ENCODE results near the gene GTF2H1.

Gene GTF2H1

DNA sequence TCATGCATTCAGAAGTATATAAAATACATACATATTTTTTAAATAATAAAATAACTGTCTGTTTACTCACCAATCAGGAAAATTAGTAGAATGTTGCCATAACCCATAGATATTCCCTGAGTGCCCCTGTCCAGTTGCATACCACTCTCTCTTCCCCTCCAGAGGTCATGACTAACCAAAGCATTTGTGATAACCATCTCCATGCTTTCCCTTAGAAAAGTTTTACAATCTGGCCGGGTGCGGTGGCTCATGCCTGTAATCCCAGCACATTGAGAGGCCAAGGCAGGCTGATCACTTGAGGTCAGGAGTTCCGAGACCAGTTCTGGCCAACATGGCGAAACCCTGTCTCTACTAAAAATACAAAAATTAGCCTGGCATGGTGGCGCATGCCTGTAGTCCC, 38.8 kb downstream of the GTF2H1 start:
- H3K4me3 ChIP-seq (ENCODE audit: low read length) = no peak overlapping the region
- no peaks in the 10 kb centered on the region for H3K4me1 ChIP-seq (ENCODE audit: control insufficient read depth, insufficient read depth, low read length)
- H3K4me2 ChIP-seq (ENCODE audit: low read length) = no peak overlapping the region
- no peak overlapping the region for H3K9ac ChIP-seq (ENCODE audit: low read depth, low read length)
- no peaks in the 10 kb centered on the region for H3K9me3 ChIP-seq (replicated peaks; ENCODE audit: low read length)
- no peaks in the 10 kb centered on the region for H3K27me3 ChIP-seq (ENCODE audit: control insufficient read depth, insufficient read depth, low read length)
- H3K36me3 ChIP-seq (ENCODE audit: insufficient read depth, low read length) = peaks cover 82% of the 10 kb centered on the region

DNA sequence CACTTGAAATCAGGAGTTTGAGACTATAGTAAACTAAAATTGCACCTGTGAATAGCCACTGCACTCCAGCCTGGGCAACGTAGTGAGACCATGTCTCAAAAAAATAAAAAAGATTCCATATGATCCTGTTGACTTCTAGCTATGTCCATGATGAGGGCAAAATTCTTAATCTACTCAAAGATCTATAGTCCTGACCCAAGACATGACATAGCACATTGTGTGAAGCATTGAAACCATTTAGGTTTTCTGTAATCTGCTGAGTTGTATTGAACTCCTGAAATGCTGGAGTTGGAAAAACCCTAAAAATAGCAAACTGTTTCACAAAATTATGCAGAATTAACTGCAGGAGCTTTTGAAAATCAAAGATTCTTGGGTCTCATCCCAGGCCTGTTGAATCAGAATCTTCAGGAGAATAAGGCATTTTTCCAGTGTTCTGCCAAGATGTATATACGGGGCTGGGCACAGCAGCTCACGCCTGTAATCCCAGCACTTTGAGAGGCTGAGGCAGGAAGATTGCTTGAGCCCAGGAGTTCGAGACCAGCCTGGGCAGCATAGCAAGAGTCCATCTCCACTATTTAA, 42.2 kb downstream of the GTF2H1 start:
- H3K9me3 ChIP-seq (replicated peaks; ENCODE audit: low read length) = no peaks in the 10 kb centered on the region
- no peak overlapping the region for H3K4me3 ChIP-seq (ENCODE audit: low read length)
- peaks cover 69% of the 10 kb centered on the region for H3K36me3 ChIP-seq (ENCODE audit: insufficient read depth, low read length)
- H3K27me3 ChIP-seq (ENCODE audit: control insufficient read depth, insufficient read depth, low read length) = no peaks in the 10 kb centered on the region
- no peak overlapping the region for H3K4me2 ChIP-seq (ENCODE audit: low read length)
- no peak overlapping the region for H3K9ac ChIP-seq (ENCODE audit: low read depth, low read length)
- H3K4me1 ChIP-seq (ENCODE audit: control insufficient read depth, insufficient read depth, low read length) = peaks cover 6% of the 10 kb centered on the region

DNA sequence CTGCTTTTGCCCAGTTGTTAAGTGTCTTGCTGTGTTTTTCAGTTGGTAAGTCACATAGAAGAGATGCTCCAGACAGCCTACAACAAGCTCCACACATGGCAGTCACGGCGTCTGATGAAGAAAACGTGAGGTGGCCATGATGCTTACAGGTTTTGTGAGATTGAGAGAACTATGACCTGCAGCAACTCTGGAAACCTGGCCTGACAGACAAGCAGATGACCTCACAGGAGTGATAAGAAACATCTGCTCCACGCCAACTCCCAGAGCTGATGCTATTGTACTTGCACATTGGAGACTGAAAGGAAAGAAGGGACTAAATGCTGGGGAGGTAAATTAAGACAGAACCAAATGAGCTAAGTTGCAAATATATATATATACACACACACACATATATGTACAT, 43.4 kb downstream of the GTF2H1 start:
- no peaks in the 10 kb centered on the region for H3K27me3 ChIP-seq (ENCODE audit: control insufficient read depth, insufficient read depth, low read length)
- H3K9me3 ChIP-seq (replicated peaks; ENCODE audit: low read length) = no peaks in the 10 kb centered on the region
- no peak overlapping the region for H3K9ac ChIP-seq (ENCODE audit: low read depth, low read length)
- peaks cover 6% of the 10 kb centered on the region for H3K4me1 ChIP-seq (ENCODE audit: control insufficient read depth, insufficient read depth, low read length)
- H3K4me3 ChIP-seq (ENCODE audit: low read length) = no peak overlapping the region
- peaks cover 63% of the 10 kb centered on the region for H3K36me3 ChIP-seq (ENCODE audit: insufficient read depth, low read length)
- no peak overlapping the region for H3K4me2 ChIP-seq (ENCODE audit: low read length)

DNA sequence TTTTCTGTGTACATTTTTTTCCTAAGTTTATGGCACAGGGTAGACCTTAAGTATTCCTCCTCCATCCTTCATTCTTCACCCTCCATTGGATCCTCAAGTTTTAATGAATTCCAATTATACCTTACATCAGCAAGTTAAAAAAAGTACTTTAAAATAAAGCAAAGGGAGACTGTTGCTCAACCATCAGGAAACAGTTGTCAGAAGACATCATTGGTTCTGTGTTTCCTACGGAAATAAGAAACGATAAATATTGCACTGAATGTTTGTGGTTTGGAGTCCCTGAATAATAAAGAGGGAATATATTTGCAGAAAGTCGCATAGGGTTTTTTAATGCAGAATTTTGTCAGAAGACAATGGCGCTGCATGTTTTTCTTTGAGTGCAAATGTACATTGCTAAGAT, 43.9 kb downstream of the GTF2H1 start:
- Histone ChIP-seq H3K4me3 (ENCODE audit: low read length) (no peak overlapping the region), H3K27me3 (ENCODE audit: control insufficient read depth, insufficient read depth, low read length) (no peaks in the 10 kb centered on the region), H3K9me3 (replicated peaks; ENCODE audit: low read length) (no peaks in the 10 kb centered on the region), H3K9ac (ENCODE audit: low read depth, low read length) (no peak overlapping the region), H3K4me1 (ENCODE audit: control insufficient read depth, insufficient read depth, low read length) (peaks cover 6% of the 10 kb centered on the region), H3K36me3 (ENCODE audit: insufficient read depth, low read length) (peaks cover 58% of the 10 kb centered on the region), H3K4me2 (ENCODE audit: low read length) (no peak overlapping the region)

DNA sequence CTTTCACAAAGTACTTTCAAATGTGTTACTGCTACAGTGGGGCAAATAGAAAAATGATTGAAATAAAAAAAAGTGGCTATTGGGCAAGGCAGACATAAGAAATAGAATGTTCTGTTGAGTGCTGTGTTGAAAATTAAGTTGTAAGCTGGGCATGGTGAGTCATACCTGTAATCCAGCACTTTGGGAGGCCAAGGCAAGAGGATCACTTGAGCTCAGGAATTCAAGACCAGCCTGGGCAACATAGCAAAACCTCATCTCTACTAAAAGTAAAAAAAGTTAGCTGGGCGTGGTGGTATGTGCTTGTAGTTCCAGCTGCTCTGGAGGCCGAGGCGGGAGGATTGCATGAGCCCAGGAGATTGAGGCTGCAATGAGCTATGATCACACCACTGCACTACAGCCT, 45.1 kb downstream of the GTF2H1 start:
- Histone ChIP-seq H3K36me3 (ENCODE audit: insufficient read depth, low read length) (peaks cover 50% of the 10 kb centered on the region), H3K9ac (ENCODE audit: low read depth, low read length) (no peak overlapping the region), H3K9me3 (replicated peaks; ENCODE audit: low read length) (no peaks in the 10 kb centered on the region), H3K27me3 (ENCODE audit: control insufficient read depth, insufficient read depth, low read length) (no peaks in the 10 kb centered on the region), H3K4me3 (ENCODE audit: low read length) (no peak overlapping the region), H3K4me1 (ENCODE audit: control insufficient read depth, insufficient read depth, low read length) (peaks cover 6% of the 10 kb centered on the region), H3K4me2 (ENCODE audit: low read length) (no peak overlapping the region)

DNA sequence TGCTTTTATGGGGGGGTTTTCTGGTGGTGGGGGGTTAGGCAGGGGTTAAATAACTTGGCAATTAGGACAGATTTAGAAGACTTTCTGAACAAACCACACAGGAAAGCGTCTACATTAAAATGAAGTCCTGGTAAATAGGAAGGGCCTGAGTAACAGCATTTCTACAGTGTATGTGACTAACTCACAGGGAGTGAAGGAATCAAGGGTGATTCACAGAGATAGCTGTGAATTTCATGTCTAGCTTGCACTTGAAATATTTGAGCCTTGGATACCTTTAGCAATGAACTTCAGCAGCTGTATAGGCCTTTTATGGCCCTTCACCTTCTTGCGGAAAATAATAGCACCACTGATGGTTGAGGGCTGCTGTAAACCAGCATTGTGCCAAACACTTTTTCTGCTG, 45.9 kb downstream of the GTF2H1 start:
- Histone ChIP-seq H3K4me2 (ENCODE audit: low read length) (no peak overlapping the region), H3K4me3 (ENCODE audit: low read length) (peak overlapping the region; percentile 19), H3K4me1 (ENCODE audit: control insufficient read depth, insufficient read depth, low read length) (peaks cover 6% of the 10 kb centered on the region)

DNA sequence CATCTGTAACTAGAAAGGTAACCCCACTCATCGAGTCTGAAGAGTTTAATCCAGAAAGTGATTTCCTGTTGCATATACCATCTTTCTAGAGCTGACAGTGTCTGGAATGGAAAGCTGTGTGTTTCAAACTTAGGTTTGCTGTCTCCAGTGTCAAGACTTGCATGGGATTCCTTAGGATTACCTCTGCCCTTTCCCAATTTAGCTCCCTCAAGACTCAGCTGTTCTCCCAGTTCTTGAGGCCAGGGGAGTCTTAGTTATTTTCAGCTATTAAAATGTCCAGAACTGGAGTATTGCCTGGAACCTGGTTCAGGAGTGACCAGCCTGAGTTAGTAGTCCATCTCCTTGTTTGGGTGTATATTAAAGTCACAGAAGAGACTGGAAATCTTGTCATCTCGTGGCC, 47.0 kb downstream of the GTF2H1 start:
- no peak overlapping the region for H3K9ac ChIP-seq (ENCODE audit: low read depth, low read length)
- no peak overlapping the region for H3K4me3 ChIP-seq (ENCODE audit: low read length)
- H3K27me3 ChIP-seq (ENCODE audit: control insufficient read depth, insufficient read depth, low read length) = no peaks in the 10 kb centered on the region
- peaks cover 6% of the 10 kb centered on the region for H3K4me1 ChIP-seq (ENCODE audit: control insufficient read depth, insufficient read depth, low read length)
- peaks cover 35% of the 10 kb centered on the region for H3K36me3 ChIP-seq (ENCODE audit: insufficient read depth, low read length)
- H3K9me3 ChIP-seq (replicated peaks; ENCODE audit: low read length) = no peaks in the 10 kb centered on the region
- H3K4me2 ChIP-seq (ENCODE audit: low read length) = no peak overlapping the region

More for the DNA sequence above, 45.9 kb downstream of the GTF2H1 start:
- Histone ChIP-seq H3K27me3 (ENCODE audit: control insufficient read depth, insufficient read depth, low read length) (no peaks in the 10 kb centered on the region), H3K9ac (ENCODE audit: low read depth, low read length) (no peak overlapping the region), H3K9me3 (replicated peaks; ENCODE audit: low read length) (no peaks in the 10 kb centered on the region), H3K36me3 (ENCODE audit: insufficient read depth, low read length) (peaks cover 45% of the 10 kb centered on the region)

DNA sequence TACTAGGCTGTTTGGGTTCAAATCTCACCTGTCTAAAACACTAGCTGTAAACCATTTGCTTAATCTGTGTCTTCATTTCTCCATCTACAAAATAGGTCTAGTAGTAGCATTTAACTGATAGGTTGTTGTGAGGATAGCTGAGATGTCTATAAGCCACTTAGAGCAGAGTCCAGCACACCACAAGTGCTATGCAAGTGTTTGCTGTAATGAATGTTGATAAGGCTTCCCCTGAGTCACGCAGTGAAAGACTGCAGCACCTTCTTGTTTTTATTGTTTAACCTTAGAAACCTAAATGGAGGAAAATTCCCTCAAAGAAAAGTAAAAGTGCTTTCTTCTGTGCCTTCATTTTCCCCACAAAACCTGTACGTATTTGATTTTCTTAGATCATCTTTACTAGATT, 48.9 kb downstream of the GTF2H1 start:
- H3K9ac ChIP-seq (ENCODE audit: low read depth, low read length) = no peak overlapping the region
- H3K4me2 ChIP-seq (ENCODE audit: low read length) = no peak overlapping the region
- H3K9me3 ChIP-seq (replicated peaks; ENCODE audit: low read length) = no peaks in the 10 kb centered on the region
- peaks cover 6% of the 10 kb centered on the region for H3K4me1 ChIP-seq (ENCODE audit: control insufficient read depth, insufficient read depth, low read length)
- H3K36me3 ChIP-seq (ENCODE audit: insufficient read depth, low read length) = peaks cover 19% of the 10 kb centered on the region
- H3K27me3 ChIP-seq (ENCODE audit: control insufficient read depth, insufficient read depth, low read length) = no peaks in the 10 kb centered on the region
- no peak overlapping the region for H3K4me3 ChIP-seq (ENCODE audit: low read length)

DNA sequence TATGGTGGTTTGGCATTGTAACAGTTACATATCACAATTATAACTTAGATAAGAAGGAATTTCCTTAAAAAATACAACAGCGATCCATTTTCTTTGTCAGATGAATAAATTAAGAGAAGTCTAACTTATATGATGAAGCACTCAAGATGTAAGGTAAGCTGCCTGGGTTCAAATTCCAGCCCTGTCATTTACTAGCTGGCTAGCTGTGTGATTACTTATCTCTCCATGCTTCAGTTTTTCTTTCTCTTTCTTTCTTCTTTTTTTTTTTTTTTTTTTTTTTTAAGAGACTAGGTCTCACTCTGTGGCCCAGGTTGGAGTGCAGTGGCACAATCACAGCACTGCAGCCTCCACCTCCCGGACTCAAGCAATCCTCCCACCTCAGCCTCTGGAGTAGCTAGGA, 49.8 kb downstream of the GTF2H1 start:
- Histone ChIP-seq H3K9me3 (replicated peaks; ENCODE audit: low read length) (no peaks in the 10 kb centered on the region), H3K9ac (ENCODE audit: low read depth, low read length) (no peak overlapping the region), H3K27me3 (ENCODE audit: control insufficient read depth, insufficient read depth, low read length) (no peaks in the 10 kb centered on the region), H3K4me1 (ENCODE audit: control insufficient read depth, insufficient read depth, low read length) (peaks cover 6% of the 10 kb centered on the region), H3K4me3 (ENCODE audit: low read length) (no peak overlapping the region), H3K4me2 (ENCODE audit: low read length) (no peak overlapping the region), H3K36me3 (ENCODE audit: insufficient read depth, low read length) (peaks cover 10% of the 10 kb centered on the region)

DNA sequence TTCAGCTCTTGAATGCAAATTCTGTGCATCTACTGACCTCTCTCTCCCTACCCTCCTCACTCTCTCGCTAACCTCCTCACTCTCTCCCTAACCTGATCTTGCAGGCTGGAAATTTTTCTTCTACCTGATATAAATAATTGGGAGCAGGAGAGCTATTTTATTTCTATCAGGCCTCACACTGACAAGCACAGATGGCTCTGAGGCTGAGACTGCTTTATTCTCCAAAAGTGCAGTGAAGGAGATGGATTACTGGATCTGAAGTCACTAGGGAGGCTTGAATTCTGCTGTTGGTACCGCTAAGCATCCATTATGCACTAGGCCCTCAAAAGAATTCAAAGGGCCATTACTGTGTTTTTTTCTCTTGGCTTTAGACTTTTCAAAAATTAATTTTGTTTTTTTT, 52.6 kb downstream of the GTF2H1 start:
- H3K27me3 ChIP-seq (ENCODE audit: control insufficient read depth, insufficient read depth, low read length) = no peaks in the 10 kb centered on the region
- H3K4me3 ChIP-seq (ENCODE audit: low read length) = no peak overlapping the region
- H3K36me3 ChIP-seq (ENCODE audit: insufficient read depth, low read length) = no peaks in the 10 kb centered on the region
- H3K4me1 ChIP-seq (ENCODE audit: control insufficient read depth, insufficient read depth, low read length) = no peaks in the 10 kb centered on the region
- H3K9me3 ChIP-seq (replicated peaks; ENCODE audit: low read length) = no peaks in the 10 kb centered on the region
- H3K9ac ChIP-seq (ENCODE audit: low read depth, low read length) = no peak overlapping the region
- H3K4me2 ChIP-seq (ENCODE audit: low read length) = no peak overlapping the region

DNA sequence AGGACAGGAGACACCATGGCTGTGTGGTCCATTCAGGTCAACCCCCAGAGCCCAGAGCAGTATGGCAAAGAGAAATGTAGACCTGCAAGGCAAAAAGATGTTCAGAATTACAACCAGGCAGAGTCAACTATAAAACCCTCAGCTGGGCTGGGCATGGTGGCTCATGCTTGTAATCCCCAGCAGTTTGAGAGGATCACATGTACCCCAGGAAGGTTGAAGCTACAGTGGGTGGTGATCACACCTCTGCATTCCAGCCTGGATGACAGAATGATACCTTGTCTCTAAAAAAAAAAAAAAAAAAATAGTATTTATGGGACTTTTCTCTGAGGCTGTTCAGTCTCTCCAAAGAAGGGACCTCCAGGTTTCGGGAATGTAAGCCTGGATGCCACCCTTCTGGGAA, 53.6 kb downstream of the GTF2H1 start:
- Histone ChIP-seq H3K9ac (ENCODE audit: low read depth, low read length) (no peak overlapping the region), H3K27me3 (ENCODE audit: control insufficient read depth, insufficient read depth, low read length) (no peaks in the 10 kb centered on the region), H3K9me3 (replicated peaks; ENCODE audit: low read length) (no peaks in the 10 kb centered on the region), H3K4me3 (ENCODE audit: low read length) (no peak overlapping the region), H3K4me2 (ENCODE audit: low read length) (no peak overlapping the region), H3K4me1 (ENCODE audit: control insufficient read depth, insufficient read depth, low read length) (no peaks in the 10 kb centered on the region), H3K36me3 (ENCODE audit: insufficient read depth, low read length) (no peaks in the 10 kb centered on the region)

DNA sequence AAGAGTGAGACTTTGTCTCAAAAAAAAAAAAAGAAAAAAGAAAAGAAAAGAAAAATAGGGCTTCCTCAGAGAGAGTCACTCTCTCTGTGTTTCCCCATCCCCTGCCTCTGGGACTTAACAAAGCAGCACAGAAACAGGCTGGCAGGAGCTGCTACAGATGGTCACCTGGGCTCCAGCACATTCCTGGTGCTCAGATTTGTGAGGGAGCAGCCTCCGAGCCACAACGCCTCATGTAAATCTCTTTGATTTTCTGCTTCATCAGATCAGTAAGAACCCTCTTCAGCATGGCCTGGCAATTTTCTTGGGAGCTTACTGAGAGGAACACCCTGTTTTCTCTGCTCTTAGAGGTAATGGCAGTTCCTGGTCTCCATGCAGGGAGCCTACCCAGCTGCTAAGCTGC, 56.8 kb downstream of the GTF2H1 start:
- Histone ChIP-seq H3K4me1 (ENCODE audit: control insufficient read depth, insufficient read depth, low read length) (peaks cover 16% of the 10 kb centered on the region), H3K27me3 (ENCODE audit: control insufficient read depth, insufficient read depth, low read length) (no peaks in the 10 kb centered on the region), H3K4me3 (ENCODE audit: low read length) (no peak overlapping the region)

More for the DNA sequence above, 56.8 kb downstream of the GTF2H1 start:
- H3K36me3 ChIP-seq (ENCODE audit: insufficient read depth, low read length) = no peaks in the 10 kb centered on the region
- H3K9ac ChIP-seq (ENCODE audit: low read depth, low read length) = no peak overlapping the region
- no peaks in the 10 kb centered on the region for H3K9me3 ChIP-seq (replicated peaks; ENCODE audit: low read length)
- no peak overlapping the region for H3K4me2 ChIP-seq (ENCODE audit: low read length)
